ENCODE results near the gene ZNF182. TPM values are rescaled to one million over a fixed set of nuclear protein-coding genes. Genes with fewer than 3 reads are reported as not detected.

The ZNF182 gene
- total RNA-seq (2022; extraction: Qiagen RNA extraction; ENCODE audit: low read depth): 3.4 to 4.3 TPM (median 3.7 TPM) in 5 replicates

DNA sequence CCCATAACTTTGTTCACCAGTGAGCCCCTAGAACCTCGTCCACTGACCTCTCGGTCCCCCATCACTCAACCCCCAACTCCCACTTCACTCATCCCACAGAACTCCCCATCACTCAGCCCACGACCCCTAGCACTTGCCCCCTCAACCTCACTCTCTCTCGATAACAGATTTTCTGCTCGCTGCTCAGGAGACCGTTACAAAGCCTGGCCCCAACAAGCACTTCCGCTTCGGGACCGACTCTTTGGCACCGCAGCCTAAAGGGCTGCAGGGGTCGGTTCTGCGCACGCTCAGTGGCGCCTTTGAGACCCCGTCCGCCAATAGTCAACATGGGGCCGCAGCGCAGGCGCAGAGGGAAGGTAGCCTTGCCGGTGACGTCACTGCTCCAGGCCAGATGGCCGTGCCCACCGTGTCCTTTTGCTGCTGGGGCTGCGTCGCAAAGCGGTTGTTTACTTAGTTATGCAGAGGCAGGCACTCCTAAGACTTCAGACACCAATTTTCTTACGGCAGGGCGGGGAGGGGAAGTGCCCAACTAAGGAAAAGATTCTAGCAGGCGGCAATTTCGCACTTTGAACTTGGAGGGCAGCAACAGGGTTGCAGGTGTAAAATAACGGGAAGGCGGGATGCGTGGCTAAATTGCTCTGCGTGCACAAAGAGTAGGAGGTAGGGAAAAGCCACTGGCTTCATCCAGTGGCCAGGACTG lies at the start of gene ZNF182:
Gene ZNF182 (minus strand): TSS at position 232 of the 700 bp plus-strand sequence. CDS start 1,380 bp downstream, outside the sequence.

GRCh38 chrX:48006688-48007087 lies 2.9 kb upstream of the ZNF182 start, which contains the start of gene SPACA5:
TSS of gene SPACA5 (plus strand) at chrX:48006988. CDS start at chrX:48007803, 815 bp downstream.

Other genes with a start within 250 kb of the ZNF182 start
- gene ZNF81, start 167.1 kb downstream of the ZNF182 start, total RNA-seq (2022; extraction: Qiagen RNA extraction; ENCODE audit: low read depth): 3.4 to 7.7 TPM (median 5.6 TPM) in 5 replicates
- gene SPACA5, start 3.0 kb upstream of the ZNF182 start, total RNA-seq (2022; extraction: Qiagen RNA extraction; ENCODE audit: low read depth): not detected in 5 replicates
- 0.31 to 0.47 TPM (median 0.34 TPM) in 5 replicates for gene ZNF630, start 67.7 kb upstream of the ZNF182 start, total RNA-seq (2022; extraction: Qiagen RNA extraction; ENCODE audit: low read depth)
- not detected in 5 replicates for gene SPACA5B, start 126.6 kb upstream of the ZNF182 start, total RNA-seq (2022; extraction: Qiagen RNA extraction; ENCODE audit: low read depth)
- not detected in 5 replicates for gene SSX5, start 192.8 kb upstream of the ZNF182 start, total RNA-seq (2022; extraction: Qiagen RNA extraction; ENCODE audit: low read depth)